ENCODE results near the gene CLEC10A.

DNA sequence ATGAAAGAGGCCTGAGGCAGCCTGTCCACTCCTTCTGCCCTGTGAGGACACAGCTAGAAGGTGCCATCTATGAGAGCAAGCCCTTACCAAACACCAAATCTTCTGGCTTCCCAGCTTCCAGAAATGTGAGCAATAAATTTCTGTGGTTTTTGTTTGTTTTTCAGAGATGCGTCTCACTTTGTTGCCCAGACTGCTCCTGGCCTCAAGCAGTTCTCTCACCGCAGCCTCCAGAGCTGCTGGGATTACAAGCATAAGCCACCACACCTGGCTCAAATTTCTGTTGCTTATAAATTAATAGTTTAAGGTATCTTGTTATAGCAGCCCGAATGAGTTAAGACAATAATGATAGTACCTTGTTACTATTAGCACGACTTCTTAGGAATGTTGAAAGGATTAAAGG lies 23.7 kb downstream of the CLEC10A start:
- TF ChIP-seq, protein P1, sequence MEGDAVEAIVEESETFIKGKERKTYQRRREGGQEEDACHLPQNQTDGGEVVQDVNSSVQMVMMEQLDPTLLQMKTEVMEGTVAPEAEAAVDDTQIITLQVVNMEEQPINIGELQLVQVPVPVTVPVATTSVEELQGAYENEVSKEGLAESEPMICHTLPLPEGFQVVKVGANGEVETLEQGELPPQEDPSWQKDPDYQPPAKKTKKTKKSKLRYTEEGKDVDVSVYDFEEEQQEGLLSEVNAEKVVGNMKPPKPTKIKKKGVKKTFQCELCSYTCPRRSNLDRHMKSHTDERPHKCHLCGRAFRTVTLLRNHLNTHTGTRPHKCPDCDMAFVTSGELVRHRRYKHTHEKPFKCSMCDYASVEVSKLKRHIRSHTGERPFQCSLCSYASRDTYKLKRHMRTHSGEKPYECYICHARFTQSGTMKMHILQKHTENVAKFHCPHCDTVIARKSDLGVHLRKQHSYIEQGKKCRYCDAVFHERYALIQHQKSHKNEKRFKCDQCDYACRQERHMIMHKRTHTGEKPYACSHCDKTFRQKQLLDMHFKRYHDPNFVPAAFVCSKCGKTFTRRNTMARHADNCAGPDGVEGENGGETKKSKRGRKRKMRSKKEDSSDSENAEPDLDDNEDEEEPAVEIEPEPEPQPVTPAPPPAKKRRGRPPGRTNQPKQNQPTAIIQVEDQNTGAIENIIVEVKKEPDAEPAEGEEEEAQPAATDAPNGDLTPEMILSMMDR (conservative IDR thresholded peaks at IDR 0.05; ENCODE audit: low read depth in 2 of 2), result no peak
- no peak for TF ChIP-seq POLR2AphosphoS5 (IDR thresholded peaks at IDR 0.05; ENCODE audit: low read depth)
- TF ChIP-seq JUNB (IDR thresholded peaks at IDR 0.05; ENCODE audit: unreplicated experiment), result no peak
- no peak for TF ChIP-seq EZH2phosphoT487 (IDR thresholded peaks at IDR 0.05; ENCODE audit: unreplicated experiment)
- no peak for TF ChIP-seq CREB1 (CRISPR knock-in tag; IDR thresholded peaks at IDR 0.05; ENCODE audit: low read depth)
- no peak for TF ChIP-seq NANOG (IDR thresholded peaks at IDR 0.05; ENCODE audit: borderline replicate concordance)
- no peak for TF ChIP-seq ZNF331 (CRISPR knock-in tag; IDR thresholded peaks at IDR 0.05; ENCODE audit: low read depth)
- TF ChIP-seq, protein P2, sequence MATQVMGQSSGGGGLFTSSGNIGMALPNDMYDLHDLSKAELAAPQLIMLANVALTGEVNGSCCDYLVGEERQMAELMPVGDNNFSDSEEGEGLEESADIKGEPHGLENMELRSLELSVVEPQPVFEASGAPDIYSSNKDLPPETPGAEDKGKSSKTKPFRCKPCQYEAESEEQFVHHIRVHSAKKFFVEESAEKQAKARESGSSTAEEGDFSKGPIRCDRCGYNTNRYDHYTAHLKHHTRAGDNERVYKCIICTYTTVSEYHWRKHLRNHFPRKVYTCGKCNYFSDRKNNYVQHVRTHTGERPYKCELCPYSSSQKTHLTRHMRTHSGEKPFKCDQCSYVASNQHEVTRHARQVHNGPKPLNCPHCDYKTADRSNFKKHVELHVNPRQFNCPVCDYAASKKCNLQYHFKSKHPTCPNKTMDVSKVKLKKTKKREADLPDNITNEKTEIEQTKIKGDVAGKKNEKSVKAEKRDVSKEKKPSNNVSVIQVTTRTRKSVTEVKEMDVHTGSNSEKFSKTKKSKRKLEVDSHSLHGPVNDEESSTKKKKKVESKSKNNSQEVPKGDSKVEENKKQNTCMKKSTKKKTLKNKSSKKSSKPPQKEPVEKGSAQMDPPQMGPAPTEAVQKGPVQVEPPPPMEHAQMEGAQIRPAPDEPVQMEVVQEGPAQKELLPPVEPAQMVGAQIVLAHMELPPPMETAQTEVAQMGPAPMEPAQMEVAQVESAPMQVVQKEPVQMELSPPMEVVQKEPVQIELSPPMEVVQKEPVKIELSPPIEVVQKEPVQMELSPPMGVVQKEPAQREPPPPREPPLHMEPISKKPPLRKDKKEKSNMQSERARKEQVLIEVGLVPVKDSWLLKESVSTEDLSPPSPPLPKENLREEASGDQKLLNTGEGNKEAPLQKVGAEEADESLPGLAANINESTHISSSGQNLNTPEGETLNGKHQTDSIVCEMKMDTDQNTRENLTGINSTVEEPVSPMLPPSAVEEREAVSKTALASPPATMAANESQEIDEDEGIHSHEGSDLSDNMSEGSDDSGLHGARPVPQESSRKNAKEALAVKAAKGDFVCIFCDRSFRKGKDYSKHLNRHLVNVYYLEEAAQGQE (IDR thresholded peaks at IDR 0.05; ENCODE audit: unreplicated experiment), result no peak
- no peak for TF ChIP-seq EZH2 (IDR thresholded peaks at IDR 0.05; ENCODE audit: low read depth, unreplicated experiment)
- TF ChIP-seq, protein P3, sequence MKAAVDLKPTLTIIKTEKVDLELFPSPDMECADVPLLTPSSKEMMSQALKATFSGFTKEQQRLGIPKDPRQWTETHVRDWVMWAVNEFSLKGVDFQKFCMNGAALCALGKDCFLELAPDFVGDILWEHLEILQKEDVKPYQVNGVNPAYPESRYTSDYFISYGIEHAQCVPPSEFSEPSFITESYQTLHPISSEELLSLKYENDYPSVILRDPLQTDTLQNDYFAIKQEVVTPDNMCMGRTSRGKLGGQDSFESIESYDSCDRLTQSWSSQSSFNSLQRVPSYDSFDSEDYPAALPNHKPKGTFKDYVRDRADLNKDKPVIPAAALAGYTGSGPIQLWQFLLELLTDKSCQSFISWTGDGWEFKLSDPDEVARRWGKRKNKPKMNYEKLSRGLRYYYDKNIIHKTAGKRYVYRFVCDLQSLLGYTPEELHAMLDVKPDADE (IDR thresholded peaks at IDR 0.05), result no peak
- TF ChIP-seq STAT1 (IDR thresholded peaks at IDR 0.05; ENCODE audit: unreplicated experiment), result no peak

Measured in GM23338 (cell line).